ENCODE data around the gene CNOT3.
A peak's percentile ranks its signal among the peaks of the same experiment; 100 is the strongest.
"Not testable (repeated sequence)": the region's sequence is repeated elsewhere in the genome, so short reads cannot be mapped to it uniquely, and the experiment has no call there.

The CNOT3 gene

GRCh38 chr19:54191011-54191810, 53.6 kb downstream of the CNOT3 start, which contains the start of gene TSEN34:
TSS of gene TSEN34 (plus strand) at chr19:54191308. CDS start at chr19:54191365, 57 bp downstream.
- TF ChIP-seq CTCF (IDR thresholded peaks at IDR 0.05; ENCODE audit: poor library complexity, severe bottlenecking) = no peak

GRCh38 chr19:54191811-54192453, 54.4 kb downstream of the CNOT3 start:
- no peak for DNase-seq (ENCODE audit: low spot score)
- TF ChIP-seq CTCF (IDR thresholded peaks at IDR 0.05; ENCODE audit: poor library complexity, severe bottlenecking) = no peak
- H3K9me3 ChIP-seq (ENCODE audit: severe bottlenecking) = no peaks in the 10 kb centered on the region
- no peak for ATAC-seq (ENCODE audit: low read depth)
- peaks cover 26% of the 10 kb centered on the region for H3K36me3 ChIP-seq (ENCODE audit: low read depth)
- peak overlapping the region; percentile 71 for H3K4me3 ChIP-seq (ENCODE audit: severe bottlenecking)
- H3K4me1 ChIP-seq (ENCODE audit: insufficient read depth, poor library complexity, severe bottlenecking) = no peaks in the 10 kb centered on the region
- no peaks in the 10 kb centered on the region for H3K27me3 ChIP-seq (ENCODE audit: insufficient read depth, poor library complexity, severe bottlenecking)
- H3K27ac ChIP-seq (ENCODE audit: poor library complexity, severe bottlenecking) = peak overlapping the region; percentile 76

More at GRCh38 chr19:54191011-54191810, 53.6 kb downstream of the CNOT3 start, which contains the start of gene TSEN34:
- no peaks in the 10 kb centered on the region for H3K27me3 ChIP-seq (ENCODE audit: insufficient read depth, poor library complexity, severe bottlenecking)
- H3K36me3 ChIP-seq (ENCODE audit: low read depth) = peaks cover 27% of the 10 kb centered on the region
- peak; percentile 26 for ATAC-seq (ENCODE audit: low read depth)
- no peaks in the 10 kb centered on the region for H3K9me3 ChIP-seq (ENCODE audit: severe bottlenecking)
- H3K4me1 ChIP-seq (ENCODE audit: insufficient read depth, poor library complexity, severe bottlenecking) = no peaks in the 10 kb centered on the region
- peak within 1 kb of the TSS; percentile 76 for H3K27ac ChIP-seq (ENCODE audit: poor library complexity, severe bottlenecking)
- no peak for DNase-seq (ENCODE audit: low spot score)
- H3K4me3 ChIP-seq (ENCODE audit: severe bottlenecking) = peak within 1 kb of the TSS; percentile 71

GRCh38 chr19:54193011-54193410, 55.4 kb downstream of the CNOT3 start:
- Histone ChIP-seq H3K9me3 (ENCODE audit: severe bottlenecking) (no peaks in the 10 kb centered on the region), H3K27me3 (ENCODE audit: insufficient read depth, poor library complexity, severe bottlenecking) (no peaks in the 10 kb centered on the region), H3K4me1 (ENCODE audit: insufficient read depth, poor library complexity, severe bottlenecking) (no peaks in the 10 kb centered on the region), H3K36me3 (ENCODE audit: low read depth) (peaks cover 19% of the 10 kb centered on the region), H3K27ac (ENCODE audit: poor library complexity, severe bottlenecking) (no peak overlapping the region), H3K4me3 (ENCODE audit: severe bottlenecking) (no peak overlapping the region)
- ATAC-seq (ENCODE audit: low read depth) (no peak), DNase-seq (ENCODE audit: low spot score) (no peak)
- no peak for TF ChIP-seq CTCF (IDR thresholded peaks at IDR 0.05; ENCODE audit: poor library complexity, severe bottlenecking)

GRCh38 chr19:54194463-54194862, 56.9 kb downstream of the CNOT3 start:
- H3K27ac ChIP-seq (ENCODE audit: poor library complexity, severe bottlenecking); H3K9me3 ChIP-seq (ENCODE audit: severe bottlenecking); H3K4me1 ChIP-seq (ENCODE audit: insufficient read depth, poor library complexity, severe bottlenecking); H3K27me3 ChIP-seq (ENCODE audit: insufficient read depth, poor library complexity, severe bottlenecking); ATAC-seq (ENCODE audit: low read depth); H3K4me3 ChIP-seq (ENCODE audit: severe bottlenecking); DNase-seq (ENCODE audit: low spot score): not testable (repeated sequence)
- H3K36me3 ChIP-seq (ENCODE audit: low read depth) = peaks cover 19% of the 10 kb centered on the region

- Histone ChIP-seq H3K4me1 (ENCODE audit: insufficient read depth, poor library complexity, severe bottlenecking) (no peaks in the 10 kb centered on the region), H3K36me3 (ENCODE audit: low read depth) (peaks cover 27% of the 10 kb centered on the region), H3K9me3 (ENCODE audit: severe bottlenecking) (no peaks in the 10 kb centered on the region), H3K27ac (ENCODE audit: poor library complexity, severe bottlenecking) (no peak overlapping the region), H3K4me3 (ENCODE audit: severe bottlenecking) (no peak overlapping the region), H3K27me3 (ENCODE audit: insufficient read depth, poor library complexity, severe bottlenecking) (no peaks in the 10 kb centered on the region)
- ATAC-seq (ENCODE audit: low read depth) (no peak), DNase-seq (ENCODE audit: low spot score) (no peak)
- TF ChIP-seq CTCF (IDR thresholded peaks at IDR 0.05; ENCODE audit: poor library complexity, severe bottlenecking) = no peak
Measured at GRCh38 chr19:54196536-54196935, 59.0 kb downstream of the CNOT3 start.
